ENCODE measurements around the gene SH3TC1. TPM values are rescaled to one million over a fixed set of nuclear protein-coding genes. Genes with fewer than 3 reads are reported as not detected.

The SH3TC1 gene
- total and polyA plus RNA-seq, 2 of the 13 experiments (the other 11 are each of a cell fraction or from before 2014, with no cell fraction given): 14.9 to 21.8 TPM

GRCh38 chr4:8244001-8244757, 45.1 kb downstream of the SH3TC1 start:
- Histone ChIP-seq H3K4me3 (replicated peaks in 1 of 3; ENCODE audit: insufficient read depth in 1 of 3, low read depth in 2 of 3, low read length in 3 of 3) (no peak overlapping the region), H3K4me2 (ENCODE audit: low read depth, low read length) (no peak overlapping the region), H3K27ac (ENCODE audit: extremely low read length, insufficient read depth, low read length) (no peak overlapping the region), H3K4me1 (ENCODE audit: insufficient read depth, low read length) (peaks cover 41% of the 10 kb centered on the region), H3K9me3 (ENCODE audit: low read length) (no peaks in the 10 kb centered on the region), H2AFZ (ENCODE audit: low read length) (no peak overlapping the region), H3K79me2 (ENCODE audit: insufficient read depth, low read length) (no peaks in the 10 kb centered on the region), H4K20me1 (ENCODE audit: insufficient read depth, low read length) (peaks cover 4% of the 10 kb centered on the region; the same call in 1 of the 2 replicates), H3K27me3 (ENCODE audit: control insufficient read depth in 1 of 2, insufficient read depth in 2 of 2, low read length in 2 of 2) (no peaks in the 10 kb centered on the region), H3K9ac (ENCODE audit: insufficient read depth, low read depth, low read length) (no peak overlapping the region), H3K36me3 (replicated peaks in 1 of 2; ENCODE audit: control insufficient read depth in 1 of 2, insufficient read depth in 2 of 2, low read length in 2 of 2) (peaks cover 4 to 15% of the 10 kb centered on the region in 2 experiments; a peak in 4 of 5 replicates)
- TF ChIP-seq SALL2 (CRISPR knock-in tag; IDR thresholded peaks at IDR 0.05) (no peak), ZNF816 (CRISPR knock-in tag; IDR thresholded peaks at IDR 0.05; ENCODE audit: borderline replicate concordance) (no peak), AKAP8 (CRISPR knock-in tag; IDR thresholded peaks at IDR 0.05) (0 out of 2 replicates have a peak, but pooled peaks have one; percentile 44), STAG1 (CRISPR knock-in tag; IDR thresholded peaks at IDR 0.05) (no peak), ZNF768 (CRISPR knock-in tag; IDR thresholded peaks at IDR 0.05) (peak; percentile 93), RELA (CRISPR knock-in tag; IDR thresholded peaks at IDR 0.05) (no peak), AGO1 (IDR thresholded peaks at IDR 0.05; ENCODE audit: low read depth, low read length, poor library complexity, severe bottlenecking) (peak; percentile 73), AGO2 (optimal IDR thresholded peaks at IDR 0.05; ENCODE audit: low read depth, low read length) (peak; percentile 73), ETS1 (CRISPR knock-in tag; IDR thresholded peaks at IDR 0.05) (no peak), PHF20 (CRISPR knock-in tag; IDR thresholded peaks at IDR 0.05) (no peak), NCOA1 (CRISPR knock-in tag; IDR thresholded peaks at IDR 0.05) (no peak), HMG20B (CRISPR knock-in tag; conservative IDR thresholded peaks at IDR 0.05) (no peak), AHR (CRISPR knock-in tag; IDR thresholded peaks at IDR 0.05) (no peak), MTF2 (CRISPR knock-in tag; IDR thresholded peaks at IDR 0.05; ENCODE audit: borderline replicate concordance) (no peak), NFKBIZ (CRISPR knock-in tag; IDR thresholded peaks at IDR 0.05) (no peak)
- TF ChIP-seq, protein P1, sequence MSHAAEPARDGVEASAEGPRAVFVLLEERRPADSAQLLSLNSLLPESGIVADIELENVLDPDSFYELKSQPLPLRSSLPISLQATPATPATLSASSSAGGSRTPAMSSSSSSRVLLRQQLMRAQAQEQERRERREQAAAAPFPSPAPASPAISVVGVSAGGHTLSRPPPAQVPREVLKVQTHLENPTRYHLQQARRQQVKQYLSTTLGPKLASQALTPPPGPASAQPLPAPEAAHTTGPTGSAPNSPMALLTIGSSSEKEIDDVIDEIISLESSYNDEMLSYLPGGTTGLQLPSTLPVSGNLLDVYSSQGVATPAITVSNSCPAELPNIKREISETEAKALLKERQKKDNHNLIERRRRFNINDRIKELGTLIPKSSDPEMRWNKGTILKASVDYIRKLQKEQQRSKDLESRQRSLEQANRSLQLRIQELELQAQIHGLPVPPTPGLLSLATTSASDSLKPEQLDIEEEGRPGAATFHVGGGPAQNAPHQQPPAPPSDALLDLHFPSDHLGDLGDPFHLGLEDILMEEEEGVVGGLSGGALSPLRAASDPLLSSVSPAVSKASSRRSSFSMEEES (CRISPR knock-in tag; IDR thresholded peaks at IDR 0.05): no peak
- no peak for DNase-seq (ENCODE audit: low spot score)
- in situ Hi-C loops (cut with HindIII; ENCODE audit: extremely low pct_ligation_motif_present, low pct_unique_long_range_greater_than_20kb): loop anchor here (5.0 kb wide), 1 partner anchor 158 kb away; no protein-coding TSS in a partner anchor
- FAIRE-seq: no peak
- ATAC-seq: no peak
- CTCF ChIA-PET (ENCODE audit: low intra/inter-chr PET ratio, low total read pairs): no interaction called here
- intact Hi-C loops (cut with micrococcal nuclease; ENCODE audit: unreplicated experiment): loop anchor here (5.0 kb wide), 1 partner anchor 52 kb away; no protein-coding TSS in a partner anchor
- WGBS (ENCODE audit: low lambda C conversion rate): 90% methylated on average over 8 of the region's 18 CpGs
- BruUV-seq (replicated peaks): no TSS peak
- POLR2A ChIA-PET: no interaction called here

Data from HepG2 (cell line).